22Rv1 (cell line): ENCODE data around the gene CCDC85B.

Experiments used
- ZFX ChIP-seq: fragments of 450-650 bp; IDR thresholded peaks from 2 replicates; pipeline ENCODE4 v1.6.1; 2017; ENCODE audit warnings: antibody characterized with exemption, borderline replicate concordance
- TF ChIP-seq, protein P1 (sequence below): fragments of 450-650 bp; IDR thresholded peaks from 2 replicates; pipeline ENCODE4 v1.5.1; 2017; ENCODE audit warnings: mild to moderate bottlenecking

DNA sequence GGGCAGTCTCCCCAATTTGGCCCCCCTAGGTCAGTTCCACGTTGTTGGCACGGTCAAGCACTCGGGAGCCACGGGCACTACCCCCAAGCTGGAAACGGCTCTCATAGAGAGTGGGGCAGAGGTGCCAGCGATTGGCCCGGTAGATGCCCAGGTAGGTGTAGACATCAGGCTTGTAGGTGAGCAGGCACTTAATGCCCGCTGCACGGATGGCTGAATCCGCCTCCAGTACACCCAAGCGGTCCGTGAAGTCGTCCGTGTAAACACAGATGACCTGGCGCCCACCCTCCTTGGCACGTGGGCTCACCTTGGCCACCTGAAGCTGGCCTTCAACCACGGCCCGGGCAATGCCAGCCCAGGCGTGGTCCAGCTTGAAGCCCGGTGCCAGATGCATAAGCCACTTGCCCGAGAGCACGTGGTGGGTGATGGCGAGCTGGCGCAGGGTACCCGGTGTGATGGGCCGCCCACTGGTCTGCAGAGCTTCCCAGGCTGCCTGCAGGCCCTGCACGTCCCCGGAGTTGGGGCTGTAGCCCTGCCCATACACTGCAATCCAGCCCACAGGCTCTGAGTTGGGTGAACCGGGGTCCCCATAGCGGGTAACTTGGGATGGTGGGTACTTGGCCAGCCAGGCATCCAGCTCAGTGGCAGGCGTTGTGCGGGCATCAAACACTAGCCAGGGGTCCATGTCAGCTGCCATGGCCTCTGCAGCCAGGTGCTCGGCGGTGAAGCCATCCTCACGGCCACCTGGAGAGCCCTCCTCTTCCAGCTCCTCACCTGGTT lies 27.1 kb downstream of the CCDC85B start:
- TF ChIP-seq, protein P1, sequence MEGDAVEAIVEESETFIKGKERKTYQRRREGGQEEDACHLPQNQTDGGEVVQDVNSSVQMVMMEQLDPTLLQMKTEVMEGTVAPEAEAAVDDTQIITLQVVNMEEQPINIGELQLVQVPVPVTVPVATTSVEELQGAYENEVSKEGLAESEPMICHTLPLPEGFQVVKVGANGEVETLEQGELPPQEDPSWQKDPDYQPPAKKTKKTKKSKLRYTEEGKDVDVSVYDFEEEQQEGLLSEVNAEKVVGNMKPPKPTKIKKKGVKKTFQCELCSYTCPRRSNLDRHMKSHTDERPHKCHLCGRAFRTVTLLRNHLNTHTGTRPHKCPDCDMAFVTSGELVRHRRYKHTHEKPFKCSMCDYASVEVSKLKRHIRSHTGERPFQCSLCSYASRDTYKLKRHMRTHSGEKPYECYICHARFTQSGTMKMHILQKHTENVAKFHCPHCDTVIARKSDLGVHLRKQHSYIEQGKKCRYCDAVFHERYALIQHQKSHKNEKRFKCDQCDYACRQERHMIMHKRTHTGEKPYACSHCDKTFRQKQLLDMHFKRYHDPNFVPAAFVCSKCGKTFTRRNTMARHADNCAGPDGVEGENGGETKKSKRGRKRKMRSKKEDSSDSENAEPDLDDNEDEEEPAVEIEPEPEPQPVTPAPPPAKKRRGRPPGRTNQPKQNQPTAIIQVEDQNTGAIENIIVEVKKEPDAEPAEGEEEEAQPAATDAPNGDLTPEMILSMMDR, result no peak
- TF ChIP-seq ZFX, result no peak
